ENCODE results near the gene TMCC3.
"Not testable (repeated sequence)": the region's sequence is repeated elsewhere in the genome, so short reads cannot be mapped to it uniquely, and the experiment has no call there.

The TMCC3 gene

DNA sequence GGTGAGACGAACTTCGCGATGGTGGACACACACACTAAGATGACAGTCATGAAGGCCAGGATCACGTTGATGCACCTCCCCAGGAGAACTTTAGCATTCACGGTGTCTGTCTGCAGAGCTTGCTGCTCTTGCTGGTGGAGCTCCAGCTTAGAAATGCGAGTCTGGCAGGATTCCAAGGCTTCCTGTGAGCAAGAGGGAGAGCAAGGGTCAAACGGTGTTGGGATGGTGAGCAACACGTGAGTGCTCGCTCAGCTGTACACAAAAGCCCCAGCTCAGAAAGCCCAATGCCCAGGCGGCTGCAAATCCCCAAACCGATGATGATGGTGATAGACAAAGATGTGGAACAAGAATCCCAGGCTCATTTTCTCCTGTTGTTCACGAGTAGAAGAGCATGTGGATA, 78.8 kb downstream of the TMCC3 start:
- DNase-seq (ENCODE audit: low read depth in 2 of 2) = no peak

DNA sequence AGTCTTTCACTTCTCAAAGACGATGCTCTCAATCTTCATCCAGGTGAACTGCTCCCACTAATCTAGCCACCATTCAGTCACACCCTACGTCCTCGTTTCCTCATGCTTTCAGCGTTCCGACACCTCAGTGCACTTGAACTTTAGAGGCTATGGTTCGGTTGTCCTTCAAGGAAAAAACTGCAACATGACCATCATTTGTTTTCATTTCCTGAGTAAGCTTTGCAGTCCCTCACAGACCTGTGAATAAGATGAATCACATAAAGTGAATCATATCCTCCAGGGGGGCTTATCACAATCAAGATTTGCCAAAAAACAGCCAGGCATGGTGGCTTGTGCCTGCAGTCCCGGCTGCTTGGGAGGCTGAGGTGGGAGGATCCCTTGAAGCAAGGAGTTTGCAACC, 80.2 kb downstream of the TMCC3 start:
- no peak for DNase-seq (ENCODE audit: low read depth in 2 of 2)

DNA sequence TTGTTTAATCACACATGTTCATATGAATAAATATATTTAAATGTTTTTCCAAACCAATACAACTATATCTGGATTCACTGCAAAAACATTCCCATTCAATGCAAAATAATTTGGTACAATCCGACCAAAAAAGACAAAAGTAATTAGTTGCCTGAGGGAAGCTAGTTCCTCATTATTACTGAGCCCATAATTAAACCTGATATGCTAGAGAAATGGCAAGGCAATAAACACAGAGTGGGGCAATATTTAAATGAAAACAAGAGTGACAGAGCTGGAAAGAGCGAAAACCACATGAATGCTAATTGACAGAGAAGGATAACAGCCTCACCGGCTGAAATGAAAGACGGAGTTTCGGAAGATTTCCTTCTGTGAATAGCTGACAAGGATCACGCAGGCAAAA, 82.6 kb downstream of the TMCC3 start:
- no peak for DNase-seq (ENCODE audit: low read depth in 2 of 2)

DNA sequence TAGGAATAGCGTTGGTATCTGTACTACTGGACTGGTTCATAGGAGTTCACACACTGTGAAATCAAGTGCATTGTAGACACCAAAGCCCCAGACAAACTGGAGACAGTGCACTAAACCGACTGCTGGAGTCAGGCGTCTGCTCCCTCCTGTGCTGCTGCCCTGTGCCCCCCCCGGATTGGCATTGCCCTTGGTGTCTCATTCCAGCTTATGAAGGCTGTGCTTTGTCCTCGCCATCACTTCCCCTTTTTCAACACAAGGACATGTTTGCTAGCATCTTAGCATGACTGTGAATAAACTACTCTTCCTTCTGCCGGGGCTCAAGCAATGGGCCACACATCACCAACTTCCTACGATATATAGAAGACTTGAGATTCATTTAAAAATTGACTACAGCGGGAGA, 84.0 kb downstream of the TMCC3 start:
- no peak for DNase-seq (ENCODE audit: low read depth in 2 of 2)

DNA sequence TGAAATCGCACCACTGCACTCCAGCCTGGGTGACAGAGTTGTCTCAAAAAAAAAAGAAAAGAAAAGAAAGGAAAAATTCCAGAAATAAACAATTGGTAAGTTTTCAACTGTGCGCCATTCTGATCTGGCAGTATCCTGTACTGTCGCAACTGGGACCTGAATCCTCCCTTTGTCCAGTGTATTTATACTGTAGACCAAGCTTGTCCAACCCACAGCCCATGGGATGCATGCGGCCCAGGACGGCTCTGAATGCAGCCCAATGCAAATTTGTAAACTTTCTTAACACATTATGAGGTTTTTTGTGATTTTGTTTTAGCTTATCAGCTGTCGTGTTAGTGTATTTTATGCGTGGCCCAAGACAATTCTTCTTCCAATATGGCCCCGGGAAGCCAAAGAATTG, 84.7 kb downstream of the TMCC3 start:
- no peak for DNase-seq (ENCODE audit: low read depth in 2 of 2)

DNA sequence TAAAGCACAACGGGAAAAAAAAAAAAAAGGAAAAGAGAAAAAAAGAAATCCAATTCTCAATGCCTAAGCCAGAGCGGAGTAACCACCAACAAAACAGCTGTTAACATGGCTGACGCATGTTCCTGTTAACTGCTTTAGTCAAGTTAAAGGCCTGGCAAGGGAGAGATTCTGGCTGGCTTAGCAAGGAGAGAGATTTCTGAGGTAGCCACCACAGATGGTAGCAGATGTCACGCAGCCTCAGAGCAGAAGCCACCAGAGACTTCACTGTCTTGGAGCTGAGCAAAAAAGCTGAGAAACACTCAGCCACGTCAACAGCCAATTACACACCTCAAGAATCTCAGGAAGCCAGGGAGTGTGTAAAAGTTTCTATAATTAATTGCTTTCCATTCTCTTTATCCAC, 87.1 kb downstream of the TMCC3 start:
- no peak for DNase-seq (ENCODE audit: low read depth in 2 of 2)

DNA sequence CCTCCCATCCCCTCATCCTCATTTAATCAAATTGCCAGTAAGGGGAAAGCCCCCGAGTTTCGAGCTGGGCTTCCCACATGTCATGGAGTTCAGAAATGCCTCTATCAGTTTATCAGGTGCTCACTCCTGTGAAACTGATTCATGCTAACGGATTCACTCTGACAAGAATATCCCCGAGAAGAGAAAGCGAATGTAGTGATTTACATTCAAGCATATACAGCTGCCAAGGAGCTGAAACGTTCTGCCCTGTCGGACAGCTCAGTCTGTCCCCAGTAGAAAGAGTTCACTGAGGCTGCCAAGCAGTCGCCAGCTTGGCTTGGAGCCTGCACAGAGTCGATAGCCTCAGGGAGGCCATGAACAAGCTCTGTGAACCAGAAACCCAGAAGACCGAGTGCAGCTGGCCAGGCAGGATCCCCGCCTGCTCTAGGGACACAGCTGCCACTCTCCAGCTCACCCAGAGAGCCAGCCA, 88.4 kb downstream of the TMCC3 start:
- DNase-seq (ENCODE audit: low read depth in 2 of 2) = no peak

DNA sequence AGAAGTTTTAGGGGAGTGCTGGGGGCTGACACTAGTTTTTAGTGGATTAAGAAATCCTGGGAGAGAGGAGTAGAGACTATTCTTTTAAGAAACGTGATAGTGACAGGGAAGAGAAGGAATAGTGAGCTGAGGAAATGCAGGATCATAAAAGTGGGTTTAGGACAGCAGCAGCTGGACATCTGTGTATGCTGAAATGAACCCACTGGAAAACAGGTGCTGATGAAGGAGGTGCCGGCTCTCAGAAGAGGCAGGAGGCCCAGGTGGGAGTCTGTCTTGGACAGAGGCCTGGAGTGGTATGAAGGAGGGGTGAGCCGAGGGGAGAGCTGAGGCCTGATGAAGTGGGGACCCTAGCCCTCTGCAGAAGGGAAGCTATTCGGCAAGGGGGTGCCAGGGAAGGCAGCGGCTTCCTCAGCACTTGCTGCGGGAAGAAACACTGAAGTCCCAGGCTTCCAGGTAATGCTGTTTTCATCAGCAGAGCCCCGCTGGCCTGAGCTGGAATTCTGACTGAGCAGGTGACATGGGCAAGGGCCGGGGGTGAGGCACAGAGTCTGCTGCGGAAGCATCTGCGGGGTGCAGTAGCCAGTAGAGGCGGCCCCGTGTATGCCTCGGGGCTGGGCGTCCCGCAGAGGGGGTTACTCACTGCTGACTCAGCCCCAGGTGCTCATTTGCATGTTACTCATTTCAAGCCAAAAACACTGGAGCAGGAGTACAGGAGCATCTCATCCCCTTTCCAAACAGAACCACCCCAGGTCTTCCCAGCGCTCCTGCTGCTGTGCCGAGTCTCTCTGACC, 89.7 kb downstream of the TMCC3 start:
- DNase-seq (ENCODE audit: low read depth in 2 of 2) = no peak

DNA sequence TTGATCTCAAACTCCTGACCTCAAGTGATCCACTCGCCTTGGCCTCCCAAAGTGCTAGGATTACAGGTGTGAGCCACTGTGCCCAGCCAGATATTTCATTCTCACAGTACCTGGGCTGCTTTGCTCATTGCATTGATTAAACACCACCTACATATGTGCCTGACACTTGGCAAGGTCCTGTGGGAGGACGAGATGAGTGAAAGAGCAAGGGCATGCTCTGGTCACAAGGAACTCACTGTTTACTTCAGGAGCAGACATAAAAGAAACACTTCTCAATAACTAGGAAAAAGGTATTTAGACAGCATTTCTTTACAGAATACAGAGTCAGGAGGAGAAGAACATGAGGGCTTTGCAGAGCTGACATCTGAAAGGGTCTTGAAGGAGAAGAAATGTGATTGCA, 91.7 kb downstream of the TMCC3 start:
- no peak for DNase-seq (ENCODE audit: low read depth in 2 of 2)

DNA sequence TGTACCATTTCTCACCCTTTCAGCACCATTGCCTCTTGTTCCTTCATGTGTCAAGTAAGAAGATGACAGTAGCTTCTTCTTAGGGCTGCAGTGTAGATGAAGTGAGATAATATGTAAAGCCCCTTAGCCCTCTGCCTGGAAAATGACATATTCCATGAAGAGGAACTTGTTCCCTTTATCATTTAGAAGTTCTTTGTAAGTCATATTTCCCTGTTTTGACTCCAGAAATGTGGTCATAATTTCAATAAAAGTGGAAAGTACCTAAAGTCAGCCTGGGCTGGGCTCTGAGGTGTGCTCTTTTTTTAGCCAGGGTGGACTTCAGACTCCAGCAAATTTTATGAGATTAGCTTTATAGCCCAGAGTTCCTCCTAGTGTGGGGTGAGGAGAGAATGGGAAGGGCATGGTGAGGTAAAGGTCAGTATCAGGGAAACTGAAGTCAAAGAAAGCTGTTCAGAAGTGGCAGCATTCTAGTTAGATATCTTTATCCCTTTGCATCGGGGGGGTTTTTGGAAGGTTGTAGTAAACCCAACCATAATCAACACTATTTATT, 92.5 kb downstream of the TMCC3 start:
- no peak for DNase-seq (ENCODE audit: low read depth in 2 of 2)

DNA sequence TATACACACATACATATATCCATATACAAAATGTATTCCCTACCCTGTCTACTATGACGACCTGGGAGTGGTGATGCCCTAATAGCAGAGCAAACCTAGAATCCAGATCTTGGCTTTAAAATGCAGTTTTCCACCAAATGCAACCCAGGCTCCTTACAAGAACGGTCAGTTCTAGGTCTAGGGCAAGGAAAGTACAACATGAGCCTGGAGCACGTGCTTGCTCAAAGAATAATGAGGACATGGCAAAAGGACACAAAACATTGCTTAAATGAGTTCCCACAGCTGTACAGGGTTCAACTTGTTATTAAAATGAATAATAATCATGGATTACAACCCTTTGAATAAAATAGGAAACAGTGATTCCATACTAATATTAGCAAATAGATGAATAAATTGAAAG, 94.7 kb downstream of the TMCC3 start:
- DNase-seq (ENCODE audit: low read depth in 2 of 2) = no peak

DNA sequence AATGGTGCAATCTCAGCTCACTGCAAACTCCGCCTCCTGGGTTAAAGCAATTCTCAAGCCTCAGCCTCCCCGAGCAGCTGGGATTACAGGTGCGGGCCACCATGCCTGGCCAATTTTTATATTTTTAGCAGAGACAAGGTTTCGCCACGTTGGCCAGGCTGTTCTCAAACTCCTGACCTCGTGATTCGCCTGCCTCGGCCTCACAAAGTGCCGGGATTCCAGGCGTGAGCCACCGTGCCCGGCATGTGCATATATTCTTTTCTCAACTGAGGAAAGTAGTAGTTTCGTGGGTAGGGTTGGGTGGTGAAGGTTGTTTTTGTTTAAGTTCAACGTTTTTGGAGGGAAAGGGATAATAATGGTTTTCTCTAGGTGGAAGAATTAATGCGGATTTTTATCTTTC, 96.5 kb downstream of the TMCC3 start:
- no peak for DNase-seq (ENCODE audit: low read depth in 2 of 2)

DNA sequence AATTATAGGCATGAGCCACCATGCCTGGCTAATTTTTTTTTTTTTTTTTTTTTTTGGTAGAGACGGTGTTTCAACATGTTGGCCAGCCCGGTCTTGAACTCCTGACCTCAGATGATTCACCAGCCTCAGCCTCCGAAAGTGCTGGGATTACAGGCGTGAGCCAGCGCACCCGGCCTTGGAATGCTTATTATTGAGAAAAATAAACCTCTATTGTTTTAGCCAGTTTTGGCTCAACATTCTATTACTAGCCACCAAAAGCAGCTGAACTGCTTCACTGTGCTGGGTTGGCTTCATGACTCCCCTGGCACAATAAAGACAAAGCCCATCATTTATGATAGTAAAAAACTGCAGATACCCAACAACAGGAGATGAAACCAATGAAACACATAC, 97.2 kb downstream of the TMCC3 start:
- DNase-seq (ENCODE audit: low read depth in 2 of 2) = no peak

DNA sequence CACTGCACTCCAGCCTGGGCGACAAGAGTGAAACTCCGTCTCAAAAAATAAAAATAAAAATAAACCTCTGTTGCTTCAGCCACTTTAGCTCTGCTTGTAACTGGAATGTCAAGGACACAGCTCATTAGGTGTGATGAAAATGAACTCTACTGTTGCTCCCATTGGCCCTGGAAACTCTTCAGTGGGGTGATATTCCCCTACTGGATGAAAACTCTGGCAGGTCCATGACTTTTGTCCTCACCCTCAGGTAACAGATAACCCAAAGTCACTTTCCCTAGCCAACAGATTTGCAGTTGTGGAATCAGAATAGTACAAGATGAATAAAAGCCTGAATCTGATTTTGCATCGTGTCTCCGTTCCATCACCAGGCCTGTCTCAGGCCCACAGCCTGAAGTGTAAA, 98.5 kb downstream of the TMCC3 start:
- DNase-seq (ENCODE audit: low read depth in 2 of 2) = no peak

DNA sequence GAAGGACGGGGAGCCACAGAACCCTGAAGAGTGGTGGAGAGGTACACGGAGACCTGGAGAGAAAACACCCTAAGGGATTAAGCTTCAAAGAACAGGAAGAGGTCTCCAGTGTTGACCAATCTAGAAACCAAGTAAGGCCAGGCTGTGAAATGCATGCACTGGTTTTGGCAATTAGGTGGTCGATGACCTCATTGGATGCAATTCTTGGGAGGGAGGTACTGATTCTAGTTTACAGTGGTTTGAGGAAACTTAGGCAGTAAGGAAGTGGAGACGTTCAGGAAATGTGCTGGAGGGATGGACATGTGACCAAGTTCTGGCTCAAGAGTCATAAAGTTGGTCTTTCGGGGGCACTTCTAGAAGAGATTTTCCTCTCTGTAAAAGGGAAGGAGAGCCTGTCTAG, 99.4 kb downstream of the TMCC3 start:
- DNase-seq (ENCODE audit: low read depth in 2 of 2) = no peak

DNA sequence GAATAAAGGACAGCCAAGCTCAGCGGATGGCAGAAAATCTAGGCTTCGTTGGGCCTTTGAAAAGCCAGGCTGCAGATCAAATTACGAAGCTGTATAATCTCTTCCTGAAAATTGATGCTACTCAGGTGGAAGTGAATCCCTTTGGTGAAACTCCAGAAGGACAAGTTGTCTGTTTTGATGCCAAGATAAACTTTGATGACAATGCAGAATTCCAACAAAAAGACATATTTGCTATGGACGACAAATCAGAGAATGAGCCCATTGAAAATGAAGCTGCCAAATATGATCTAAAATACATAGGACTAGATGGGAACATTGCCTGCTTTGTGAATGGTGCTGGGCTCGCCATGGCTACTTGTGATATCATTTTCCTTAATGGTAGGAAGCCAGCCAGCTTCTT, 101.5 kb downstream of the TMCC3 start:
- not testable (repeated sequence) for DNase-seq (ENCODE audit: low read depth in 2 of 2)

DNA sequence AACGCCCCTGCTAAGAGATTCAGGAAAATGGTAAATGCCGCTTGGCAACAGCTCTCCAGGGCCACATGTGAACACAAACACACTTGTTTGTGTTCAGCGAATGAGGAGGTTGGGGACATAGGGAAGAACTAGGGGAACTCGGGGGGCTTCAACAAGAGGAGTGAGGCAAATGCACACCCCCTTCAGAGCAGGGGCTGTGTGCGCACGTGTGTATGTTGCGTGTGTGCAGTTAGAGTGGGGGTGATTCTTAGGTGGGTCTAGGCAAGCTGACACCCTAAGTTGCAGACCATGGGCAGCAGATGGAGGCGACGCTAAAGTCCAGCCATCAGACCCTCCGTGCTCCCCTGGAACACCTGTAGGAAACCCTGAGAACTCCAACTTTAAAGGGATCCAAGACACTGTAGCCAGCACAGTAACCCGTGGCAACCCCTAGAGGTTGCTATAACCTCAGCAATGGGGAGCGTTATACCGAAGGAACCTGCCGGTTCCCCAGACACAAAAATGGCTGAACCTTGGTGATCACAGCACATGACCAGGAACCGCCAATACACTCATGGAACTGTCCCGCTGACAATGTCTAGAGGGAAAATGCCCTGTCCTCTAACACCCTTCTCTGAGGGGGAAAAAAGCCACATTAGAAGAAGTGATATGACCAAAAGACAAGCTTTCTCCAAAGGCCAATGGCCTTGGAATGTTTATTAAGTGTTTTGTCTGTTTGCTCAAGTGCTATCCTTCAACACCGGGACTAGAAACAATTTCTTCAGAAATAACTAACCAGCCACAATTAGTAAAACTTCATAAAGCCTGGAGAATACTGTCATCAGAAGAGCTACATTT, 104.2 kb downstream of the TMCC3 start:
- DNase-seq (ENCODE audit: low read depth in 2 of 2) = no peak

DNA sequence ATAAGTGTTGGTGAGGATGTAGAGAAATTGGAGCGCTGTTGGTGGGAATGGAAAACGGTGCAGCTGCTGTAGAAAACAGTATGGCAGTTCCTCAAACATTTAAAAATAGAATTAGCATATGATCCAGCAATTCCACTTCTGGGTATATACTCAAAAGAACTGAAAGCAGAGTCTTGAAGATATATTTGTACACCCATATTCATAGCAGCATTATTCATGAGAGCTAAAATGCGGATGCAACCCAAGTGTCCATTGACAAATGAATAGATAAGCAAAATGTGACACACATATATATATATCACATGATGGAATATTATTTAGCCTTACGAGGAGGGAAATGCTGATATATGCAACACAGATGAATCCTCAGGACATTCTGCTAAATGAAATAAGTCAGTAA, 106.0 kb downstream of the TMCC3 start:
- no peak for DNase-seq (ENCODE audit: low read depth in 2 of 2)

DNA sequence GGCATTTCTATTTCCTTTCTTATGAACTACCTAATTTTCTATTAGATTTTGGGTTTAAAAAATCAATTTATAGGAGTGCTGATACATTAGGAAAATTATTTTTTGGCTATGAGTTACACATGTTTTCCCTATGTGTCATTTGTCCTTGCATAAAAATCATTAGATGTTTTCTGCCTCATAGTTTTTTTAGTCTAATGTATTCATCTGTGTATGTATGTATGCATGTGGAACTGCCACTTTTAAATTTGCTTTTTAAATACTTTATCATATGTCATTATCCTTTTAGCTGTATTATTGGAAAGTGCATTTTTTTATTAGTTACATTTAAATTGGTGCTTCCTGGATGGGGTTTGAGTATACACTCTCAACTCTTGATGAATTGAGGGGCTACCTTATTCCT, 112.0 kb downstream of the TMCC3 start:
- DNase-seq (ENCODE audit: low read depth in 2 of 2) = no peak

DNA sequence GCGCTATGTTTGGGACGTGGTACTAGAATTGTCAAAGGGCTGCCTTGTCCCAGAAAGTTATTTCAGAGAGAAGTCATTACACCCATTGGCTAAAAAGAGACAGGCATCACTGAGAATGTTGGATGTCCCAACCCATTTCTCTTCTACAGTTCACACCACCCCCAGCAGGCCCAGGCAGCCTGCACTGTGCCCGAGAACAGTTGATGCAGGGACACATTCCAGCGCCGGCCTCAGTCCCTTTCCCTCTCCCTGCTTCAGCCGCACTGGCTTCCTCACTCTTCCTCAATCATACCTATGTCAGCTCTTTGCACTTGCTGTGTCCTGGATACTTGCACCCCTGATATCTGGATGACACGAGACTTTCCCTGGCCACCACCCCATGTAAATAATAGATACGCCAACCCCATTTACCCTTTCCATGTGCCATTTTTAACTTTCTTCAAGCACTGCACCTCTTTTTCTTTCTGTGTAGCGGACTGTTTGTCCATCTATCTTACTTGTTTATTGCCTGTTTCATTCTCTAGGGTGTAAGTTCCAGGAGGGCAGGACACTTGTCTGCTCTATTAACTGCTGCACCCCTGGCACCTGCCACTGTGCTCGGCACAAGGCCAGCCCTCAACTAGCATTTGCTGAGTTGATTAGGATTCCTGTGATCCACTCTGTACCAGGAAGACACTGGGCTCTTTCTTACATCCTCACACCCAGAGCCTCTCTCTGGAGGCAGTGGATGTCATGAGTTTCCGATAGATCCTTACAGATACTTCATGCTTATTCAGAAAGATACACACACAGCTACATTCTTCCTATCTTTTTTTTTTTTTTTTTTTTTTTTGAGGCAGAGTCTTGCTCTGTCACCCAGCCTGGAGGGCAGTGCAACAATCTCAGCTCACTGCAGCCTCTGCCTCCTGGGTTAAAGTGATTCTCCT, 114.1 kb downstream of the TMCC3 start:
- no peak for DNase-seq (ENCODE audit: low read depth in 2 of 2)

DNA sequence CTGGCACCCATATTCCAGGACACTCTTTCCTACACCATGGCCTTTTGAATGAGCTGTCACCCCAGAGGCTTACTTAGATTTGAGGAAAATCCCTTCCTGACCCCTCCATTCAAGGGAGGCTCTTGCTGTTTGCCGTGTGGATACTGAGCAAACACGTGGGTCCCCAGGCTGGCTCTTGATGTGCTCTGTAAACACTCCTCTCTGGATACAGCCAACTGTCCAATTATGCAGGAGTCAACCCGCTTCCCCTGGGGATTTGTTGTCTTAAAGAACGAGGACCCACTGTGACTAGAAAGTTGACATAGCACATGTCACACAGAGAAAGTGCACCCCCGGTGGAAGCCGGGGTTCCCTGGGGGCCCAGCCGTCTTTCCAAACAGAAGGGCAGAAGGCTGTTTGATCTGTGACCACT, 114.8 kb downstream of the TMCC3 start:
- DNase-seq (ENCODE audit: low read depth in 2 of 2) = no peak
